GM21423 (cell line): ENCODE results near the gene SENP6.
A peak's percentile ranks its signal among the peaks of the same experiment; 100 is the strongest.
"Not testable (repeated sequence)": the region's sequence is repeated elsewhere in the genome, so short reads cannot be mapped to it uniquely, and the experiment has no call there.

Source experiments
- ATAC-seq: cut with Tn5 transposase; IDR thresholded peaks from one replicate; pipeline ENCODE4 v1.9.1; 2021; ENCODE audit warnings: mild to moderate bottlenecking, moderate library complexity; ENCODE audit not compliant: unreplicated experiment

The SENP6 gene

DNA sequence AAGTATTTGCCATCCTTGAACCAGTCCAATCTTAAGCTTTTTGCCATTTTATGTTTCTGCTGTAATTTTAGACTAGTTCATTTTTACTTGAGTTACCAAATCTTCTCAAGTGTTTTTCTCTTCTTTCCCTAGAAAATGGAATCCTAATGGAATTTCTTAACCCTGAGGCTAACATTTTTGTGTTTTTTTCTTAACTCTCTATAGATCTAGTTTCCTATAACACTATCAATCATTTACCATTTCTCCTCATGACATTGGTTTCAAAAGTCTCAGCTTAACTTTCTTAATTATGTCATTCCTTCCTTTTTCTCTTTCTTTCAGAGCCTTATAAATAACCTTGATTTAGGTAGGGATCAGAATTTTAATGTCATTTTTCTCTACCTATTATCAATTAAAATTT is 54.8 kb downstream of the SENP6 start:
- peak; percentile 68 for ATAC-seq

DNA sequence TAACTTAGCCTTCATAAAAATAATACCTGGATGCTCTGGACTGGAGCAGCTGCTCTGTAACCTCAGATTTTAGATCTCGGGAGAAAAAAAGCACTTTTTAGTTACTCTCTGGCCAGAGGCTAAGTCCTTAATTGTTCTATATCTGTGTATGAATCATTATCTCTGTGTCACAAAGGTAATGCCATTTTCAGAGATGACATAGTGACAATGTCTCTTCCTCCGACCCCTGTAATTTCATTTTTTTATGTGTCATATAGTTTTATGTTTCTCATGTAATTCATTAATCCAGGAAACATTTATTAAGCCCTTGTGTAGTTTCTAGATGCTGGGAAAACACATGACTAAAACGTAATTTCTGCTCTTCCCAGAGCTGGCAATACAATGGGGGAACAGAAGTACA is 55.6 kb downstream of the SENP6 start:
- ATAC-seq: no peak

GRCh38 chr6:75666592-75666991 is 64.9 kb downstream of the SENP6 start:
- ATAC-seq: no peak

DNA sequence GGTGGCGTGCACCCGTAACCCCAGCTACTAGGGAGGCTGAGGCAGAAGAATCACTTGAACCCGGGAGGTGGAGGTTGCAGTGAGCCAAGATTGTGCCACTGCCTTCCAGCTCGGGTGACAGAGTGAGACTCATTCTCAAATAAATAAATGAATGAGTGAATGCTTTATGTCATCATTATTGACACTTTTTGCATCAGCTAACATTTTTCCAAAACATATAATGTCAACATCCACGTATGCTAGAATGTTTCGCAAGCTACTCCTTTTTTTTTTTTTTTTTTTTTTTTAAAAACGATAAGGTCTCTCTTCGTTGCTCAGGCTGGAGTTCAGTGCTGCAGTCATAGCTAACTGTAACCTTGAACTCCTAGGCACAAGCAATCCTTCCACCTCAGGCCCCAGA is 72.2 kb downstream of the SENP6 start:
- ATAC-seq: no peak

DNA sequence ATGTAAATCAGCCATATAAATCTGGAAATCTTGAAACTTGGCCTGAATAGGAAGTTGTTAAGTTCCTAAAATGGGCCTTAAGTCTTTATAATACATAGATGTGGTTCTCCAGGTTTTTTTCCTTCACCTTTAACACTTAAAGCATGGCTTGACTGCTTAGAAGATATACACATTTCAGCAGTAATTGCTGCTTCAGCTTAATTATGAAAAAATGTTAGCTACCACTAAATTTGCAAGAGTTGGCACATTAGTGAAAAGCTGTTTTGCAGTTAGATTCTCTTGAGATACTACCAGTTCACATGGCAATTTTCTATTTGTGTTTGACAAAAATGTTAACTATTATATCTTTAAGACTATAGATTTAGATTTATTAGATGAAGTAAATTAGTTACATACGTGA is 74.7 kb downstream of the SENP6 start:
- ATAC-seq: no peak

- not testable (repeated sequence) for ATAC-seq
These were observed 80.9 kb downstream of the SENP6 start for GRCh38 chr6:75682548-75682947.

DNA sequence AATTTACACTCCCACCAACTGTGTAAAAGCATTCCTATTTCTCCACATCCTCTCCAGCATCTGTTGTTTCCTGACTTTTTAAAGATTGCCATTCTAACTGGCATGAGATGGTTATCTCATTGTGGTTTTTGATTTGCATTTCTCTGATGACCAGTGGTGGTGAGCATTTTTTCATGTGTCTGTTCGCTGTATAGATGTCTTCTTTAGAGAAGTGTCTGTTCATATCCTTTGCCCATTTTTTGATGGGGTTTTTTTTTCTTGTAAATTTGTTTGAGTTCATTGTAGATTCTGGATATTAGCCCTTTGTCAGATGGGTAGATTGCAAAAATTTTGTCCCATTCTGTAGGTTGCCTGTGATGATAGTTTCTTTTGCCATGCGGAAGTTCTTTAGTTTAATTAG is 81.3 kb downstream of the SENP6 start:
- not testable (repeated sequence) for ATAC-seq

- ATAC-seq: not testable (repeated sequence)
These were observed 85.9 kb downstream of the SENP6 start for GRCh38 chr6:75687535-75687934.

DNA sequence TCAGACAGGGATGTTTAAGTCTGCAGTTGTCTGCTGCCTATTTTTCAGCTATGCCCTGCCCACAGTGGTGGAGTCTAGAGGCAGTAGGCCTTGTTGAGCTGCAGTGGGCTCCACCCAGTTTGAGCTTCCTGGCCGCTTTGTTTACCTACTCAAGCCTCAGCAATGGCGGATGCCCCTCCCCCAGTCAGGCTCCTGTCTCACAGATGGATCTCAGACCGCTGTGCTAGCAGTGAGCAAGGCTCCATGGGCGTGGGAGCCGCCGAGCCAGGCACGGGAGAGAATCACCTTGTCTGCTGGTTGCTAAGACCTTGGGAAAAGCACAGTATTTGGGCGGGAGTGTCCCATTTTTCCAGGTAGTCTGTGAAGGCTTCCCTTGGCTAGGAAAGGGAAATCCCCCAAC is 86.3 kb downstream of the SENP6 start:
- not testable (repeated sequence) for ATAC-seq

- no peak for ATAC-seq
These were observed 87.9 kb downstream of the SENP6 start for GRCh38 chr6:75689576-75689975.

DNA sequence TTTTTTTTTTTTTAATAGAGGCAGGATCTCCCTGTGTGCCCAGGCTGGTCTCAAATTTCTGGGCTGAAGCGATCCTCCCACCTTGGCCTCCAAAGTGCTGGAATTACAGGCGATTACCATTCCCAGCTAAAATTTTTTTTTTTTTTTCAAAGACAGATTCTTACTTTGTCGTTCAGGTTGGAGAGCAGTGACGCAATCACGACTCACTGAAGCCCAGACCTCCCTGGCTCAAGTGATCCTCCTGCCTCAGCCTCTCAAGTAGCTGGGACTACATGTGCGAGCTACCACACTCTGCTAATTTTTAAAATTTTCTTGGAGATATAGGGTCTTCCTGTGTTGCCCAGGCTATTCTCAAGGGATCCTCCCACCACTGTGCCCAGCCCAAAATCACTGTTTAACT is 89.3 kb downstream of the SENP6 start:
- no peak for ATAC-seq

DNA sequence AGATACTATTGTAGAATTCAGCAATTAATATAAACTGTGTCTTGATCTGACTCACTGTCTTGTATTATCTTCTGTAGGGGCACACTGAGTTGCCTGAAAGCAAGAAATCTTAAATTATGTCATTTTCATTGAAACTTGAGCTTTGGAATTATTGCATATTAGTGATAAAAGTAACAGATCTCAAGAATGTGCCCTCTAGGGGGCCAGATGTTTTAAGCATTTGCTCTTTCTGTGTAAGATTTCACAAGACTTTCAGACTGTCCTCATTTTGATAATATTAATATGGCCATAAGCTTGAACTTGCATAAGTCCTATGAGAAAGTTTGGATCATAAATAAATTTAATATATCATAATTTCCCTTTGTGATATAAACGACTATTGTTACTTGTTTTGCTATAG is 91.9 kb downstream of the SENP6 start:
- ATAC-seq: no peak

DNA sequence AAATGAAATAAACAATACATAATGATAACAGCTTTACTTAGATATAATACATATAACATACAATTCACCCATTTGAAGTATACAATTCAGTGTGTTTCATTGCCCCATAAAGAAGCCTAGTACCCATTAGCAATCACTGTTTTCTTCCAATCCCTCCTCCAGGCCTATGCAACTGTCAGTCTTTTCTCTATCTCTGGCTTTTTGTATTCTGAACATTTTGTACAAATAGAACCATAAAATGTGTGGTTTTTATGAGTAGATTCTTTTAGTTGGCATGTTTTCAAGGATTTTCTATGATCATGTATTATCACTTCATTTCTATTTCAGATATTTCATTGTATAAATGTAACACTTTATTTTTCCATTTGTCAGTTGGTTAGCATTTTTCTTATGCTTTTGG is 92.7 kb downstream of the SENP6 start:
- ATAC-seq: no peak

- ATAC-seq: not testable (repeated sequence)
These were observed 106.7 kb downstream of the SENP6 start for GRCh38 chr6:75708334-75708733.

DNA sequence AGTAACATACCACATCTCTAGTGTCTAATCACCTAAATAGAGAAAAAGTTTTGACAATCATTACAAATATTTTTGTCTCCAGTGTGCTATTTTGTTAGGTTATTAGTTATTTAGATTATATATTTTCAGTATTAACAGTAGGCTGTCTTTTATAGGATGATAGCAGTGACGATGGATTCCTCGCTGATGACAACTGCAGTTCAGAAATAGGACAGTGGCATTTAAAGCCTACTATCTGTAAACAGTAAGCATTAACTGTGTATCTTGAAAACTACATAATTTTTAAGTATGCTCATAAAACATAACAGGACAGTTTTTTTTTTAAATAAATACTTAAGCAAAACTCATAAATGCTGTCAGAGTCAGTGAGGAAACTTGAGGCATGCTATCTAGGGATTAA is 109.5 kb downstream of the SENP6 start:
- no peak for ATAC-seq

- ATAC-seq: no peak
These were observed 117.5 kb downstream of the SENP6 start for GRCh38 chr6:75719133-75719532.

- no peak for ATAC-seq
These were observed 121.7 kb downstream of the SENP6 start for GRCh38 chr6:75723382-75723781.

- ATAC-seq: no peak
These were observed 125.5 kb downstream of the SENP6 start for GRCh38 chr6:75727206-75727605.

DNA sequence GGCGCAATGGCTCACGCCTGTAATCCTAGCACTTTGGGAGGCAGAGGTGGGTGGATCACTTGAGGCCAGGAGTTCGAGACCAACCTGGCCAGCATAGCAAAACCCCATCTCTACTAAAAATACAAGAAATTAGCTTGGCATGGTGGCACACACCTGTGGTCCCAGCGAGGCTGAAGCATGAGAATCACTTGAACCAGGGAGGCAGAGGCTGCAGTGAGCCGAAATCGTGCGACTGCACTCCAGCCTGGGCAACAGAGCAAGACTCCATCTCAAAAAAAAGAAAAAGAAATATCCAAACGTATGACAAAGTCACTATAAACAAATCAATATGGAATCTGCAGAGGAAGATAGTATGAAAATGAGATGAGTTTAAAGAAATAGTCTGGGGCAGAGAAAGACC is 129.3 kb downstream of the SENP6 start:
- ATAC-seq: not testable (repeated sequence)

GRCh38 chr6:75735491-75736186 is 134.0 kb downstream of the SENP6 start:
- peak; percentile 90 for ATAC-seq

GRCh38 chr6:75743971-75744370 is 142.3 kb downstream of the SENP6 start:
- ATAC-seq: no peak

DNA sequence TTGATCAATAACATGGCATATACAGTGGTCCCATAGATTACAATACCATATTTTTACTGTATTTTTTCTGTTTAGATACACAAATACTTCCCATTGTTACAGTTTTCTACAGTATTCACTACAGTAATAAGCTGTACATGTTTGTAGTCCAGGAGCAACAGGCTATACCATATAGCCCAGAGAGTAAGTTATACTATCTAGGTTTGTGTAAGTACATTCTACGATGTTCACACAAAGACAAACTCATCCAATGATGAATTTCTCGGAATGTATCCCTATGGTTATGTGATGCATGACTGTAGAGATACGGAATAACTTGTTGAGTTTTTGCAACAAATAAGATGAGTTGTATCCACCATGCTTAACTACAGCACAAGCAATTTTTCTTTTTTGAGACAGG is 143.7 kb downstream of the SENP6 start:
- no peak for ATAC-seq

- no peak for ATAC-seq
These were observed 144.5 kb downstream of the SENP6 start for GRCh38 chr6:75746221-75746620.
